NCI-H1417 treated with DMSO at 0.1 percent for 48 hours (cell line): ENCODE data around the gene NDST3.

ENCODE experiments used
- DNase-seq: peaks from one replicate; lab custom pipeline; 2025; lab: John Stamatoyannopoulos, UW

NDST3 gene

DNA sequence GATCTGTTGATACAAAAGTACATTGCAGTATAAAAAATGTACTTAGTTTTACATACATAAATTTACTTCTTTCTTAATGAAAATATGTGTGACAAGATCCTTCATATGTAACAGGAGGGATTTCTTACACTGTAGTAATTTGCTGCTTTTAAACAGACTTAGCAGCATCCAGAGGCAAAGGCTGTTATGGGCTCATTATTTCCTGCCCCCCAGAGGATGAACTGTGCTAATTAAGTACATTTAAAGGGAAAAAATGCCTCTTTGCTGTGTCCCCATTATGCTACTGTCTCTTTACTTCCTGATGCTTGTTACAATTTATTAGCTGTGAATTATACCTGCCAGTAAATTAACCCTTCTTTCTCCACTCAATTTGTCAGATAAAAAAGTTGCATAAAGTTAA is 47.1 kb downstream of the NDST3 start:
- DNase-seq: no peak

DNA sequence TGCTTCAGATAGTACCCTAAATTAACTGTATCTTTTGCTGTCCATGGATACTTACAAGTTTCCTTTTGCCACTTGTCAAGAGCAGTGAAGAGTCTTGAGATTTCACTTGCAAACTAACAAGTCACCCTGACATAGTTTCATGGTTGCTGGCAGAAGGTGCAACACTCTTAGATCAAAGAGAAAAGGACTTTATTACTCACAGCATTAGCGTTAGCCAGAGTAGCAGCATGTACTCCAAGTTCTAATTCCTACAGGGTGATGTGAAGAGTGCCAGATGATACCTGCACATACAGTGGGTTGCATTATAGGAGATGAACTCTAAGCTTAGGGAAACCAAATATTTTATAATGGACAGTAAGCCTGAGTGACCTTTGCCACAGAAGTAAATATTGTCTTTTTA is 47.9 kb downstream of the NDST3 start:
- DNase-seq: no peak

DNA sequence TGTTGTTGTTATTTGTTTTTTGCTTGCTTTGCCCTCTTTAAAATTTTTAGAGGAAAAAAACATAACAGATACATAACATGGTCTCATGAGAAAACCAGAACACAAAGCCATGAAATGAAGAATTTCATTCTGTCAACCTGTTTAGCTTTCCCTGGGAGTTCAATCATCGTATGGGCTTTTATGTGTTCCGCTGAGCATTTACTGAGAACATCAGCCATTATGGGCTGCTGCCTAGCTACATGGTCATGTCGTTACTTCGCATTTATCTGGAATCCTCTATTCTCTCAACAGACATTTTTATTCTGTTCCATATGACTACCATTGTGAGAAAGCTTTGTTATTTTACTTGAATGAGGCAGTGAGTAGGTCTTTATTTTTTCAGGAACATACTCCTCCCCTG is 51.4 kb downstream of the NDST3 start:
- DNase-seq: no peak

DNA sequence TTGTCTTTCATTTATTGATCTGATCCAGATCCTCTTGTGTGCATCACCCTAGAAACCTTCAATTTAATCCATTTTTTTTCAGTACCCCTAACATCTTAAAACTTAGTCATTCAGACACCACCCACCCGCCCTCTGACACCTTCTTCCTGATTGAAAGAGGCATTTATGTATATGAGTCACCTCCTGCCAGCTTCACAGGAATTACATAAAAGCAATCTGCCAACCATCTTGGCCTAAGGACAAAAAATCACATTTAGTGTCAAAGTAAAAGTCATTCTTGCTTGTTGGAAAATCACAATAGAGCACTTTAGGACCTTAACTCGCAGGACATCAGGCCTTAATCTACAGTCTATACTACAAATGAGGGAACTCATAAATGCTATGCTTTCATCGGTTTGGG is 52.1 kb downstream of the NDST3 start:
- DNase-seq: no peak

DNA sequence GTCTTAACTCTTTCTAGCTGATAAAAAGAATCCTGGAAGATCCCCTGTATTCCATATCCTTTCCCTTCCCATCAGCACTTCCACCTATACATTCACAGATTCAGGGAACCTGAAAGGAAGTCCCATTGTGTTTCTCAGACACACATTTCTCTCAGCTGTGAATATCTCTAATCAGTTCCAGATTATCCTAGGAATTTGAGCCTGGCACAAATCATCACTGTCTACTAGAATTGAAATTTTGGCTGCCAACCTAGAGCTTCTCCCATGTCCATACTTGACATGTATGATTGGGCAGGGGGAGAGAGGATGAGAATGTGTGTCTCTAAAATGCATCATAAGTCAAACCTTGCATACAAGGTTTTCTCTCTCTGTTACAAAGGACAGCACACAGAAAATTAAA is 53.1 kb downstream of the NDST3 start:
- DNase-seq: no peak

DNA sequence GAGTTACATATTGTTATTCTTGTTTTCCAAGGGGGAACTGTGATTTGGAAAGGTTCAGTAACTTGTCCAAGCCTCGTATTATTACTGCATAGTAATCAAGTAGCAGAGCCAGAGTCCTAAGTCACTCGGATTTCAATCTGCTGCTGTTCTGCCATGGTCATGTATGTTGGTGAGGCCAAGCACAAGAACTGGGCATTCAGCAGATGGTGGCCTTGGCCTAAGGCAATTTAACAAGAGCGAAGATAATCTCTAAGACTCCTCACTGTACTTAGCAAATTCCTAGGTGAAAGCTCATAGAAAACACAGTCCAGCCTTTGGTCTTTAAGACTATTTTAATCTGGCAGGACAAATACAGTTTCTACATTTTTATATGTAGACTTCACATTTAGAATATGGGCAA is 64.8 kb downstream of the NDST3 start:
- DNase-seq: no peak

DNA sequence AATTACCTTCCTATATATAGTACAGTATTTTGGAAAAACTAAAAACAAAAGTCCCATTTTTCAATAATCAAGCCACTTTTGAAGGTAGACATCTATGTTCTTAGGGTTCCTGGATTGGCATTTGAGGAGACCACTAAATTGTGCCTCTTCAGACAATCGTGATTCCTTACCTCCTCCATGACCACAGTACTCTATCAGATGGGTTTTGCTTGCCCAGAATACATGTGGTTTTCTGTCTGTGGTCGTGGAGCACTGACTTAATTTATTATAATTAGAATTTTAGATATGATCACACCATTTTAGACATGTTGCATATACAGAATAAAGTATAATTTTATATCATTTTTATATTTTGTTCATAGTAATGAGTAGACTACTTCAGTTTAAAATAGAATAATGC is 67.9 kb downstream of the NDST3 start:
- no peak for DNase-seq

DNA sequence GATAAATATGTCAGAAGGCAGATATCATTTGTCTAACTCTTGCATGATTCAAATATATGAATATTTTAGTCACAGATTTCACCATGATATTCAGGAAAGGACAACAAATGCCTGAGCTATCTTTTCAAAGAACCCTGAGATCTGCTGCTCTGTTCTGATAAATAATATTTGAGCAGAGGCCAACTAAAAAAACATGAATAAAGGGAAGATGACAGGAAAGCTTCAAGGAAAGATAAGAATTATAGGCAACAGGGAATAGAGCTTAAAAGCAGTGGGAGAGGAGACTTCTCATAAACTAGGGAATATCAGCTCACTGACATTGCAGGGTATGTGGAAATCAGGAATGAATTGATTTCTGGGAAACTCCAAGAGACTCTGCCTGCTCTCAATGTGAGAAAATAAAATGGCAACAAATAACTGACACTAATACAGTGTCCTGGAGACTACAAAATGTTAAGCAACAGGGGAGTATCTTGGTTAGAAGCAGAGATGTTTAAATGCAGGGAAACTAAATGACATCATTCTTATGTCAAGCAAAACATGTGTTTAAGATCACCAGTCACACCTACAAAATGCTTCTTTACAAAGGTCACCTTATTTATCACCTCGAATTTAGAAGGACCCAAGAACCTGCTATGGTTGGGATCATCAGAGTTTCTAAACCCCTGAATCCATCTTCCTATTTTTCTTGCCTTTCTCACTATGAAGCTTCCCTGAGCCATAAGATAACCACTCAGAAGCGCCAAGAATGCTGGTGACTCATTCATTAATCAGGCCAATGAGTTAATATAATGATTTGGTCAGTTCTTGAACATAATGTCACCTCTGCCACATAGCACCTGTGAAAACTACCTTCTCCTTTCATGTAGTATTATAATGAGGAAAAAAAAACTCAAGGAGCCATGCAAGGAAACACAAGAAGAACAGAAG is 78.1 kb downstream of the NDST3 start:
- DNase-seq: no peak

DNA sequence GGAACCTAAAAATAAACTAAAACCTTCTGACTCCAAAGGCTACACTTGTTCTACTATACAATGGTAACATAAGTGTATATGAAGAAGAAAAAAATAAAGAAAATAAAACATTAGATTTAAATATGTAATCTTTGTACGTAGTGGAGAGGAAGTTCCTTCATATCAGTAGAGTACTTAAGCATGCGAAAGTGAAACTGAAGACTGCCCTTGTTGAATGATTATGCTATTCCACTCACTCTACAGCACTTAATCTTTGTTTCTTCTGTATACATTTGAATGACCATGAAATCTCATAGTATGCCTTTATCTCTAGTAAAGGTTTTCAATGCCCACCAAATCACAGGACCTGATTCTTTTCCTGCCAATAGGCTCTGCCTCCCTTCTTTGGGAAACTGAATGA is 78.9 kb downstream of the NDST3 start:
- DNase-seq: no peak

DNA sequence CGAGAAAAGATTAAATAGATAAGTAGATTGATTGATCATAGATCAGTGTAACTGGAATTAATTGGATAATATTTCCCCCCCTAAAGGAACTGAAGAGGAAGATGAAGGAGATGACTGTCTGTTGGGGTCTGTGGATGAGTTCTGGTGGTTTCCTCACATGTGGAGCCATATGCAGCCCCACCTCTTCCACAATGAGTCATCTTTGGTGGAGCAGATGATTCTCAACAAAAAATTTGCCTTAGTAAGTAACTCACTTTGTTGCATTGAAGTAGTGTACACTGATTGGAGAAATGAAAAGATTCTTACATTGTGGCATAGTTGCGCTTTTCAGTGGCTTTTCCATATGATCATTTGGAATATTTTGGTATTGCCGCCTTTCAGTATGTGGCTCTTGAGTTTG is 80.4 kb downstream of the NDST3 start:
- no peak for DNase-seq

DNA sequence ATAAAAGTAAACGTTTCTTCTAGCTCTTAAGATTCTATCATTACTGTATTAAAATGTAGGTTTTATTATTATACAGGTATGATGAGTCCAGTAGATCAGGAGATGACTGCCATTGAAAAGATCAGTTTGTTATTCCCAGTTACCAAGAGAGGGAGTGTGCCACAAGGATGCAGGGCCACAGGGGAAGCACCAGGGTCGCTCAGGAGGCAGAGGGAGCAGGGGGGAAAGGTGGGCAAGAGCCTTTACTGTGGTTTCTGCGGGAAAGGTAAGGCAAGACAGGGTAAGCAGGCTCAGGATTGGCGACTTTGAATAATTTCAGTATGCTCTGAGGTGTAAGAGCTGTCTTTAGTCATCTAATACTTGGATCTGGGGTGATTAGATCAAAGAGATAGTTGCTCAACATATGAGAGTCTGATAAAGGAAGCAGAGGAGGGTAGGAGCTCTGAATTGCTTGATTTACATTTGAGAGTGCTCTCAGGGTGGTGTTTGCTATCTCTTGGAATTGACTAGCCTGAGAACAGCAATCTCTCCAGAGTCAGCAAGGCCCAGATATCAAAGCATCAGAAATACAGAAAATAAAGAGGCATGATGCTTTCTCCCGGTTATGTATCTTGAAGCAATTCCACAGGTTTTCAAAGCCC is 86.0 kb downstream of the NDST3 start:
- DNase-seq: no peak

DNA sequence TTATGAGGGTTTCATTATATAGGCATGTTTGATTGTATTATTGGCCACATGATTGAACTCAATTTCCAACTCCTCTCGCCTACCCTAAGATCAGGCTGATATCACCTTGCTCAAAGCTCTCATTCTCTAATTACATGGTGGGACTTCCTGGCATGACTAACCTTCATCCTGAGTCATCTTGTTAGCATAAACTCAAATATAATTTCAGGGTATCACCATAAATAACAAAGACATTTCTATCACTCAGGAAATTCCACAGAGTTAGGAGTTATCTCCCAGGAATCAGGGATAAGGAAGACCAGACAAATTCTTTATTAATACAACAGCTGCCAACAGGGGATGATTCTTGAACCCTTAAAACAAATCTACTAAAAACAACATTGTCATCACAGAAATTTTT is 90.7 kb downstream of the NDST3 start:
- DNase-seq: no peak

DNA sequence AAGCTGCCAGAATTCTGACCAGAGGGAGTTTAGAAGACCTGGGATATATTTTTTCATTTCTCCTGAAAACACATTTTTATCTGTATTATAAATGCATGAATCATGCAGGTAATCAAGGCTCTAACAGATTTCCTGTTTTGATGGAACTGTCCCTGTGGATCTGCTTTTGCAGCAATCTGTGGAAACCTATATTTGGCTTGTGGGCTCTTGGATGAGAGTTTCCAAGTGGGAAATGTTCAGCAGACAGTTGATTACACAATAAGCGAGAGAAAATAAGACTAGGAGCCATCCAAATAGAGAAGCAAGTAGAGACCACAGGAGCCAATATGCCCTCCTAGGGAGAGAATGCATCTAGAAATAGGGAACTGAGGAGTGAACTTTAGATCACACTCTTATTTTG is 105.0 kb downstream of the NDST3 start:
- DNase-seq: no peak

DNA sequence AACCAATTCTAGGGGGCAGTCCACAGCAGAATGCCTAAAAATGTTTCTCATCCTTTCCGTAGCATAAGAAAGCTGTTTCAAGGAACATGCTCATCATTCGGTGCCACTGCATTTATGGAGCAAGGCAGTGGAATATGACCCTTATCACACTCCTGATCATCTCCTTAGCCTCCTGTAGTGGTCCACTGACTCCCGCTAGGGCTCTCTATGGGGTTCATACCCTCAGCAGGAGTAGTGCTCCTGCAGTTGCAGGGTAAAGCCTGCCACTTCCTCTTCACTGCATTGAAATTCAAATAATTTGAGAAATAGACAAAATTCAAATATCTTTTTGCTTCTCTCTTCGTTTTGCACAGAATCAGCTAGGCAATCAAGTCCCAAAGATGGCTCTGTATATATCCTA is 107.0 kb downstream of the NDST3 start:
- no peak for DNase-seq

DNA sequence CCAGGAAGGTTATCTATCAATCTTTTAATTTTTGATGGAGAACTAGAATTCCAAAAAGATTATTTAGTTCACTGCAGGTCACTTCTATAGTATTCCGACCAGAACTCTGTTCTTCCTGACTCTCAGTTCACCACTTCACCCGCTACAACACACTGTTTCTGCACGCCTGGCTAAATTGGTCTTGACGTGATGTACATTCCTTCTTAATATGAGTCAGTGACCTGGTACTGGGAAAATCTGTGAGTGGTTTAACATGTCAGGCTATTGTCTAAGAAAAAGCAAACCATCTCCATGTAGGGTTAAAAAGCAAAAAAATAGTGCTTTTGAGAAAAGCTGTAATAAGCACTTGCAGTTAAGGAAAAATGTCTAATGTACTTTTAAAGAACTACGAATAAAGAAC is 120.4 kb downstream of the NDST3 start:
- DNase-seq: no peak

DNA sequence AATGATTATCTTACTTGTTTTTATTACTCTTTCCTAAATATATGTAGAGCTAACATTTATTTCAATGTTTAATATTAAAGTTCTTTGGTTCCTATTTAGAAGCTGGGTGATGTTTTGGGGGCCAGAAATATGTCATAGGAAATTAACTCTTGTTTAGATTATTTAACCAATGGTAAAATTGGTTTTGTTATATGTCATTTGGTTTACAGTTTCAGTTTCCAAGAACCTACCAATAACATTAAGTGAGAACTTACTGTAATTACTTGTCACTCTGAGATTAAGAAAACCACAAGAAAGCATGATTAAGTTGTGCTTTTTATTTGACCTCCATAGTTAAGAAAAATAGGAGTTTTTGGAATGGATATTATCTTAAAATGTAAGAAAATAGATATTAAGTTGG is 121.2 kb downstream of the NDST3 start:
- no peak for DNase-seq

DNA sequence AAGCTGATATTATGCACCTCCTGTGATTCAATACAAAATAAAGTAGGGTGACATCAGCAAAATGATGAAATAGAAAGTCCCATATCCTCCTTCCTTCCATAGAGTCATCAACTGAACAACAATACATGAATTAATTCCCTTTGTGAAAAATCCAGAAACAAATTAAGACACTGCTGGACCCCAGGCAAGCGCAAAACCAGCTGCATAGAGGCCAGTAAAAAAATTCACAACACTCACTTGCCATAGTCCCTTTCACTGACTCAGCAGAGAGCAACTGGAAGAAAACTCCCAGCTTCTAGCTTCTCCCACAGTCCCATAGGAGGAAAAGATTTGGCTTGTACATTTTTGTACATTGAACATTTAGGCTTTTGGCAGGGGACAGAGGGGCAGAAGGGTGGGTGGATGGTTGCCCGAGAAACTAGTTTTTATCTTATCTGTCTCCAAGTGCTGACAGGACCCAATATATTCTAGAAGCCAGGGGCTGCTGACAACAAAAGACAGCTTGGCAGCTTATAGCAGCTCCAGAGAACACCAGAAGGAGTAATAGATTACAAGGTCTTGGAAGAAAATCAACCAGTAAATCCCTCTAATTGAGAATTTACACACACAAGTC is 124.6 kb downstream of the NDST3 start:
- no peak for DNase-seq

DNA sequence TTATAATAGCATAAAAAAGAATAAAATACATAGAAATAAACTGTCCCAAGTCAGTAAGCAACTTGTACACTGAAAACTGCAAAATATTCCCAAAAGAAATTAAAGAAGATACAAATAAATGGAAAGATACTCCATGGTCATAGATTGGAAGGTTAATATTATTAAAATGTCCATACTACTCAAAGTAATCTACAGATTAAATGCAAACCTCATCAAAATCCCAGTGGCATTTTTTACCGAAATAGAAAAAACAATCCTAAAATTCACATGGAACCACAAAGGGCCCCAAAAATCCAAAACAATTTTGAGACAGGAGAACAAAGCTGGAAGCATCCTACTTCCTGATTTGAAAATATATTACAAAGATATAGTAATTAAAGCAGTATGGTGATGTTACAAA is 133.0 kb downstream of the NDST3 start:
- DNase-seq: no peak

DNA sequence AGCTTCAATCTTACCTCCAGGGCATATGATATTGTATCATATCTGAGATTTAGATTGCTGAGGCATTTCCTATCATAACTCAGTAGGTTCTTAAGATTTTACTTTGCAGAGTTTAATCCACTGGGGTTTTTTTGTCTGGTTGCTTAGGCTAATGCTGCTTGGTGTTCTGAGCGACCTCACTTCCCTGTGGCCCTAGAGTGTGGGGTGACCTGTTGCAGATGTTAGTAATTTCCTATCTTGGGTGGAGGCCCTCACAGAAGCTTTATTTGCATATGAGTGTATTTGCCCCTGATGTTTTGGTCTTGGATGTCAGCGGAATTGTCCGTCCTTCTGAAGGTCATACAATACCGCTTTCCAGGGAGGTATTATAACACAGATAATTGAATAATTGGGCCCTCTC is 137.1 kb downstream of the NDST3 start:
- no peak for DNase-seq

DNA sequence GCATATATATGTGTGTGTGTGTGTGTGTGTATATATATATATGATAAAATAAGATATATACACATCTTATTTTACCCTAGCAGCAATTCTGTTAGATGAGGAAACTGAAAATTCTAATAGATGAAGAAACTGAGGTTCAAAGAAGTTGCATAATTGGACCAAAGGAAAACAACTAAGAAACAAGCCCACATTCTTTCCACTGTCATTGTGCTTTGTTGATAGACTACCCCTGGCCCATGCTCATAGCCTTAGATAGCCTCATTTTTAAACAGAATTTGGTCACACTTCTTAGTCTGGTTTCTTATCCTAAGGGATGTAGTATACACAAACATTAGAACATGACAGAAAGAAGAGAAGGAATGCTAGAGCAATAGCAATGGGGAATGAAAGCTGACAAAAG is 138.8 kb downstream of the NDST3 start:
- DNase-seq: no peak

DNA sequence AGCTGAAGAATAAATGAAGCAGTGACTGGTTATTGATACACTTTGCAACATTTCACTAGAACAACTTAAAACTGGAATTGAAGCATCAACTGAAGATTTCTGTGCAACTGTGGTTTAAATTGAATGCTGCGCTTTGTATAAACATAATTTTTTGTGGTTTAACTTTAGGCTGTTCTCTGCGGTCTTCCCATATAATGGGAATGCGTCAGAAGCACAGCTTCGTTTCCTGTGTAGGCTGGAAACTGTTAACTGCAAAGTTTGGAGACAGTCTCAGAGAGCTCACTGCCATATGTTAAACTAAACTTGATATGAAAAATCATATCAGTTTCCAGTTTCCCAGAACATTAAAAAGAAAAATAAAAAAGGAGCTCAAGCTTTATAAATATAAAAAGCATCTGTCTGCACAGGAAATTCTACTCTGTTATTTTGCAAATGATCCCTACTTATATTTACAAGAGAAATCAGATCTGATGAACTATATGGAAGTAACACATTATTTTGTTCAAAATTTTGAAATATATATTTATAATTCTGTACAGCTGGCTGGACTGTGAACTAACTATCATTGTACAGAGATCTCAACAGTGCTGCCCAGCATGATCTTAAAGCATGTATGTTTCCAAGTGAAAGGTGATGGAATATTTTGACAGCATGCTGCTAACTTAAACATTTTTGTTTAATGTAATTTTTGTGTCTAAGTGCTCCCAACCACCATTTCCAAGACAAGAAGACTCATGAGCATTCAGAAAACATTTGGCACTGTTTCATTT is 139.9 kb downstream of the NDST3 start:
- no peak for DNase-seq

DNA sequence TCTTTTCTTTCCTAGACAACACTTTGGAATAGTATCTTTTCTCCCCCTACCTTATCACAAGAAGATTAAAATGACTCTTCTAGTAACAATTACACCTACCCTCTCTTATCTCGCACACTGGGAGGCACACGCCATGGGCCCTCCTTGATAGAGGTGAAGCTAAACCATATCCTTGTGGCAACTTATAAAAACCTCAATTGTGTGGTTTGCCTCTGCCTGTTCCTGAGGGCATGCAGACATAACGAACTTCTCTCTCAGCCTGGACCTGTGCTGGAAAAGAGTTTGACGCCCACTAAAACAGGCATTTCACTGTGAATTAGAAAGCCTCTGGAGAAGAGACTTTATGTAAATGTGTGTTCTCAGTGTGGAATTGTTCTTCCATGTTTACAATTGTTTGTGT is 141.2 kb downstream of the NDST3 start:
- DNase-seq: no peak

DNA sequence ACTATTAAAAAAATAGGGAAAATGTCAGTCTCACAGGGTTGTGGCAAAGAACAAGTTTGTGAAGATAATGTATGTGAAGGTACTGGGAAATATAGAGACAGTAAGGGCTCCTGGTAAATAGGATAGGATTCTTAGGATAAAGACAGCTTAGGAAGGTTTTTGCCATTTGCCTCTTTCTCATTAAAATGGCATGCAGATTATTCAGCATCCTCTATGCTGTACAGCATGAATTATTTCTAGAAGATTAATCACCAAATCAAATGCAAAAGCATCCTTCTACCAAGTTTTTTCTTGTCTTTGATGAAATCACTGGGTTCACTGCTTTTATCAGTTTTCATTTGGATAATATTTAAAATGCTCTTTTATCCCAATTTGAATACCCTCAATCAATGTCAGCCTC is 142.8 kb downstream of the NDST3 start:
- DNase-seq: no peak
